NCI-H1930 (cell line): ENCODE data around the gene ILKAP.

ENCODE experiments used
- DNase-seq, 2 experiments: peaks; one replicate each; lab custom pipeline; 2025; lab: John Stamatoyannopoulos, UW

The ILKAP gene

DNA sequence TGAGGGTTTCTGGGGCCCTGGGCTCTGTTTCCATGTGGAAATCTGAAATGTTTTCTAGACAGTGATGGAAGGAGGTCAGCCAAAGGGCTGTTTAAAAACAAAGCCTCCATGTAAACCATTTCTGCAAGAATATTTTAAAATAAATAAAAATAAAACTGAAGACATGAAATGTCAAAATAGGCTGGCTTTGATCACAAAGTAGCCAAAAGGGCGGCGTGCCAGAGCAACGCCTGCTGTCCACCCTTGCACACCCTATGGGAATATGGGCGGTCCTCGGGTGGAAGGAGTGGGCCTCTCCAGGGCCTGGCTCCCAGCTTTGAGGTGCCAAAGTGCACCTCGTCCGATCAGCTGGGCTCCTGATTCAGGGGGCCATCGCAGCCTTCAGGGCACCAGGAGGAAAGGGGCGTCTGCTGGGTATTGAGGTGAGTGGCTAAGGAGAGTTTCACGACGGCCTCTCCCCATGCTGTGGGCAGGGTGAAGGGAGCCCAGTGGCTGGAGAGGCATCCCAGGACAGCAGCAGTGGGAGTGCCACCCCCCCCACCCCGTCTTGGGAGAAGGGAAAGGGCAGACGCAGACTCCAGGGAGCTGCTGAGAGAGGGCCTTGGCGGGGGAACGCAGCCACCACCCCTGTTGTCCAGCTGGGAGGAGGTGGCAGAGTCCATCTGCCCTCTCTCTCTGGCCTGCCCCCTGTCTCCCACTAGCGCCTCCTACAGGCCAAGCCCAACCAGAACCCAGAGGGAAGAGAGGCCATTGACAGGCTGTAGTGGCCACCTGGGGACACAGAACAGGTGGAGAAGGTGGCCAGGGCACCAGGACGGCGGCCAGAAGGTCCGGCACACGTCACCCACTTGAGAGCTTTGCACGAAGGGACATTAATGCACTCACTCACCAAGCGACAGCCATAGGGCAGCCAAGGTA lies 50.5 kb downstream of the ILKAP start:
- no peak for DNase-seq

DNA sequence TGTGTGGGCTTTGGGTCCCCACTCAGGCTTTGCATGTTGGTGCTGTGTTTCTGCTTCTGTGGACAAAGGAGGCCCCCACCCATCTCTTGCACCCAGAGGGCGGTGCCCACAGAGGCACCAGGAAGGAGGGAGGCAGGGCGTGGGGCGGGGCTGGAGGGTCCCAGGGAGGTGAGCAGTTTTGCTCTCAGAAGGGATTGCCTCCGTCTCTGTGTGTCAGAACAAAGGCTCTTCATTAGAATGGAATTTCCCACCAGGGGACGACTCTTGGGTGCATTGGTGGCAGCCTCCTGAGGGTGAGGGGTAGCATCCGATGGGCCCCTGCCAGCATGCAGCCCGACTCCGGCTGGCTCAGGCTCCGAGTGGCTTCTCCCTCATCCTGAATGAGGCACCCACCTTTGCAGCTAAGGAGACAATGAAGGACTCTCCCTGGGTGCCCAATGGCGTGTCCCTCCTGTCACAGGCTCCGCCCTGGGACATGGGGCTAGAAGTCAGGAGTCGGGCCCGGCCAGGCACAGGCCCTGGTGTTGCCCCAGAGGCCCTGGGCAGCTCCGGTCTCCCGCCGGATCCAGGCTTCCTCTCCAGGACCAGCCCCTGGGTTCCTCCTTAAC lies 51.8 kb downstream of the ILKAP start:
- DNase-seq, result no peak

DNA sequence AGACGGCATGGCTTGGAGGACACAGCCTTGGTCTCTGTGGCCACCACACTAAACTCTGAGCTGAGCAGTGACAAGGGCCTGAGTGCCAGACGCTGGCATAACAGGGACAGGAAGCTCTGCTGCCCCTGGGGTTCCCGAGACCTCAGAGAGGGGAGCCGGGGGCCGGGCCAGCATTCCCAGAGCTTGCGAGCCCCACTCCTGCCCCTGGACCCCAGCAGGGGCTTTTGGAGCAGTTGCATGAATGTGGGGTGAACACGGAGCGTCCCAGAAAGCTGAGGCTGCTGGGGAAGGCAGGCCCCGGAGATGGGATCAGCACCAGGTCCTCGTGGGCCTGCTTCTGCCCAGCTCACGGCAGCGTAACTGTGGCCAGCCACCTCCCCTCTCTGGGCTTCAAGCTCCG lies 52.3 kb downstream of the ILKAP start:
- no peak for DNase-seq

DNA sequence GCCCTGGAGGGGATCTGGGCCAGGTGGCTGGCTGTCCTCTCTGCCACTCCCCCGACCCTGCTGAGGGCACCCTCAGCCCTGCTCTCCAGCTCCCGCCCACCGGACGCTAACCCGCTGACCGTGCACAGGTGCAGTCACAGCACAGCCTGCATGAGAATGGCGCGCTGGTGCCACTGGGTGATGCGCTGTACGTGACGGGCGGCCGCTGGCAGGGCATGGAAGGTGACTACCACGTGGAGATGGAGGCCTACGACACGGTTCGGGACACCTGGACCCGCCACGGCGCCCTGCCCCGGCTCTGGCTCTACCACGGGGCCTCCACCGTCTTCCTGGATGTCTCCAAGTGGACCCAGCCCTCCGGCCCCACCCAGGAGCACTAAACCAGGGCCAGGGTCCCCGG lies 52.8 kb downstream of the ILKAP start:
- DNase-seq, result no peak

DNA sequence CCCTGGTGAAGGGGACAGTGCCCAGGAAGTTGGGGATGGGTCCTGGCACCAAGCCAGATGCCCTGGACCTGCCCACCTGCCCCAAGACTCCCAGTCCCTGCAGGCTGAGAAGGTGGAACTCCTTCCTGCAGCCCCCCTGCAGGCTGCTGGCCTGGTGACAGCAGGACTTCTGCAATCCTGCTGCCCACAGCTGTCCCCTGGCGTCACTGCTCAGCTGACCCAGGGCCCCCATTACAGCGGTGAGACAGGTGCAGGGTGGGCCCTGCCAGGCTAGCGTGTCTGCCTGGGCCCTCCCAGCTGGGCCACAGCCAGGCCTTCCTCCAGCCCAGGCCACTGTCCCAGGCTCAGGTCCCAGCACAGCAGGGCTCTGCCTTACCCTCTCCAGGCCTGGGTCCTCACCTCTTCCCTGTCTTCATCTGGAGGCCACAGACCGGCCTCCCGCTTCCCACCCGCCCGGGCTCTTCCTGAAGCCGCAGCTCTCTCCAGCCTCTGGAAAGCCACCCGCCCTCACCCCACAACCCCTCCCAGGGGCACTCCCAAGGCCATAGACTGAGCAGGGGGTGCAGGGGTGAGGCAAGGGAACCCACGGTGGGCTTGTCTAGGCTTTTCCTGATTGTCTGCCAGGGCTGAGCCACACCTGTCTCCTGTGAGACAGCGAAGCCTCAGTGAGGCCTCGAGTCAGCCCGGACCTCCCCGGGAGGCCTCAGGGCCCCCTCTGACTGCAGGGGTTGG lies 53.5 kb downstream of the ILKAP start:
- no peak for DNase-seq

DNA sequence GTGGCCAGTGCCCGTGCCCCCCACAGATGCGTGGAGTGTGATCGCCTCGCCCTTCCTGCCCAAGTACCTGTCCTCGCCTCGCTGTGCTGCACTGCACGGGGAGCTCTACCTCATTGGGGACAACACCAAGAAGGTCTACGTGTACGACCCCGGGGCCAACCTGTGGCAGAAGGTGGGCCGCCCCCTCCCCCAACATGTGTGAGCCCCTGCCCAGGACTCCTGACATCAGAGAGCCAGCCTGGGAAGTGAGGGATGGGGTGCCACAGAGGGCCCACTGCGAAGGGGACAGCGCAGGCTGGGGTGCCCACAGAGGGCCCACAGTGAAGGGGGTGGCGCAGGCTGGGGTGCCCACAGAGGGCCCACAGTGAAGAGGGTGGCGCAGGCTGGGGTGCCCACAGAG lies 54.5 kb downstream of the ILKAP start:
- no peak for DNase-seq

DNA sequence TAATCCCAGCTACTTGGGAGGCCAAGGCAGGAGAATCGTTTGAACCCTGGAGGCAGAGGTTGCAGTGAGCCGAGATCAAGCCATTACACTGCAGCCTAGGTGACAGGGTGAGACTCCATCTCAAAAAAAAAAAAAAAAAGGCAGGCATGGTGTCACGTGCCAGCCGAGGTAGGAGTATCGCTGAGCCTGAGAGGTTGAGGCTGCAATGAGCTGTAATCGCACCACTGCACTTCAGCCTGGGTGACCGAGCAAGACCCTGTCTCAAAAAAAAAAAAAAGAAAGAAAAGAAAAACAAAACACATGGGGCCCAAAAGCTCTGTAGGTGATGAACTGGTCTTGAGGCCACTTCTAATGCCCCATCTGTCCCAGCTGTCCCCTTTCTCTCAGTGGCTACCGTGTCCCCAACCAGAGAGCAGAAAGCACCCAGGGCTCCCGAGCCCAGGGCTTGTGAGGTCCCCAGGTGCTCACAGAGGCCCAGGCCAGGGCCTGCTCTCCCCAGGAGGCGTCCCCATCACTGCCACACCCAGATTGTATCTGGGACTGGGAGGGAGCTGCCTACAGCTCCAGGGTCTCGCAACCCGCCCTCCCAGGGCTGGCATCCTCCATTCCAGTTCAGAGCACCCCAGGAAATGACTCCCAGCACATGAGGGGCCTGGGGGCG lies 56.5 kb downstream of the ILKAP start:
- no peak for DNase-seq

DNA sequence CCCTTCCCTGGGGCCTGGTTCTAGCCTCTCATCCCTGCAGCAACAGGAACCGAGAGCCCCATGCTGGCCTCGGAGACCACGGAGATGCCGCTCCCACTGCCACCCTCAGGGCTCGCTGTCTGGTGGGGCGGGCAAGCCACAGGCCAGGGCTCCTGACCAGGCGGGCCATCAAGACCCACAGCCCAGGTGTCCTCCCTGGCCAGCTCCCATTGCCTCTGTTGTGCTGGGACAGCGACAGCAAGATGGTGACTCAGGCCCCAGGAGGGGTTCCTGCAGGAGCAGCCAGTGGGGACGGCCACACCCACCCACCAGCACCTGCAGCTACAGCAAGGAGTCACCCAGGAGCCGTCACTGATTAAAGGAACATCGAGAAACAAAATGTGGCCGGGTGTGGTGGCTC lies 57.6 kb downstream of the ILKAP start:
- DNase-seq, result no peak

DNA sequence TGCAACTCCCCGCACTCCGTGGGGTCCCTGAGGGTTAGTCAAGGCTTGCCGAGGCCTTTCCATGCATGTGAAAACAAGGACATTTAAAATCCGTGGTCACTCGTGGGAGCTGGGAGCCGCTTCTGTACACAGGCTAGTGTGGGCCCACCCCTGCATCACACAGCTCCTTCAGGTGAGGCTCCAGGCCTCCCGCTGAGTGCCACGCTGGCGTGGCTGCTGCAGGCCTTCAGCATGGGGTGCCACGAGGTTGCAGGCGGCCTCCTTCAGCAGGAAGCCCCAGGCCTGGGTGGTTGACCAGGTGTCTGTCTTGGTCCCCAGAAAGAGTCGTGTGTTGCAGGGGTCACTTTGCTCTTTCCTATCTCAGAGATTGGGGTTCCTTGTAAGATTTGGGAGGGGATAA lies 58.4 kb downstream of the ILKAP start:
- DNase-seq, result no peak

DNA sequence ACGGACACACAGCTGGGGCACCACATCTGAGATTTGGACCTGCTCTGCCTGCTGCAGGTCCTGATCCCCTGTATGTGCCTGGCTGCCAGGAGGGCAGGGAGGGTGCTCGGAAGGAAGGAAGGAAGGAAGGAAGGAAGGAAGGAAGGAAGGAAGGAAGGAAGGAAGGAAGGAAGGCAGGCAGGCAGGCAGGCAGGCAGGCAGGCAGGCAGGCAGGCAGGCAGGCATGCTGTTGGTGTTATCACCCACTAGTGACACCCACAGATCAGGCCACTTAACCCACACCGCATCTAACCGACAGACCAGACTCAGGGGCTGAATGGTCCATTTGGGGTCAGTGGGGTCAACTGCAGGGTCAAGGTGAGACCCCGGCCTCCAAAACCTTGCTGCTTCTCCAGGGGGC lies 59.2 kb downstream of the ILKAP start:
- DNase-seq, result no peak

DNA sequence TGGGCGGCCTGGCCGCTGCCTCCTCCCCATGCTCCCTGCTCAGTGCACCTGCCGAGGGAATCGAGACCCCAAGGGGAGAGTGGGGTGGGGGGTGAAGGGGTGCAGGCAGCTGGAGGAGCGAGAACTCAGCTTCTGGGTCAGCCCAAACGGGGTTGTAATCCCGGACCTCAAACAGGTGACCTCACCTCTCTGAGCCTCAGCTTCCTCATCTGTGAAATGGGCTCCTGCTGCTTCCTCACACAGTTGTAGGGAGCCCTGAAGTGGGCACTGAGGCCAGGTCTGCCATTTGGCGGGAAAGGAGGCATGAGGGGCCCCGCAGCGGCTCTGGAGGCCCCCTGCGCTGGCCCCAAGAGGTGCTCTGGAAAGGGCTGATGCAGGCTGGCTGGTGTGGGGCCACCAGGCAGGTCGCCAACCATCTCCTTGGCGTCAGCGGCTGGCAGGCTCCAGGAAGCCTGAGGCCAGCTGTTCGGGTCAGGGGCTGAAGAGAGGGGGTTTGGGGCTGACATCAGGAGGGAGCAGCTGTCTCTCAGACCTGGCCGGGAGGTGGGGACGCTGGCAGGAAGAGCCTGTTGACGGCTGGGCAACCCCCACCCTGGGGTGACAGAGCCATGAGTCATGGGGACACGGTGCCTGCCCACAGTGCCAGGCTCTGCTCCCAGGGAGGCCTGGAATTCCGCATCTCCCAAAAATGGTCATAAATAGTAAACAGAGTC lies 60.1 kb downstream of the ILKAP start:
- no peak for DNase-seq

DNA sequence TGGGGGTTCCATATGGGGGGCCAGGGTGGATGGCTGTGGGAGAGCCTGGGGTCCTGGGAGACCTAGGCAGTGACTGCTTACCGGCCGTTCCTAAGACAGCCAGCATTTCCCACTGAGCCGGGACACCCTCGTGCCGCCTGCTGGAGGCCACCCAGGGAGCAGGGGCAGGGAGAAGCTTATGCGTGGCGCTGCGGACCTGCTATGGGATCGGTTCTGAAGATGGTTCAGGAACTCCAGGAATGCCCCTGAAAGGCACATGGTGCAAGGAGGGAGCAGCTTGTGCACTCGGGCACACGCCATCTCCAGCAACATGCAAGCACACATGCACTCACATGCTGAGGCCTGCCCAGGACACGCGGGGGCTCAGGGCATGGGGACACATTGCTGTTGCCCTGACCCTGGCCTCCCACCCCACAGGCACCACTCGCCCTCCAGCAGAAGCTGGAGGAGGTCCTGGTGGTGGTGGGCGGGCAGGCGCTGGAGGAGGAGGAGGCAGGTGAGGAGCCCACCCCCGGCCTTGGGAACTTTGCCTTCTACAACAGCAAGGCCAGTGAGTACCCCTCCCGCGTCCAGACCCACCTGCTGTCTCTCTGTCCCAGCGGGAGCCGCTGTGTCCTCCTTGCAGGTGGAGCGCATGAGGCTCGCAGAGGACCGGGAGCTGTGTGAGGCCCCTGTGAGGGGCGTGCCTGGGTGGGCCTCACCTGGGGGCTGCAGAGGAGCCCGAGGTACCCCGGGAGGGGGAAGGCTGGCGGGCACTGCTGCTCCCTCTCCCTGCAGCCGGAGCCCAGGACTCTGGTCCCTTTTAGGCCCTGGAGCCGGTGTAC lies 60.9 kb downstream of the ILKAP start:
- no peak for DNase-seq

DNA sequence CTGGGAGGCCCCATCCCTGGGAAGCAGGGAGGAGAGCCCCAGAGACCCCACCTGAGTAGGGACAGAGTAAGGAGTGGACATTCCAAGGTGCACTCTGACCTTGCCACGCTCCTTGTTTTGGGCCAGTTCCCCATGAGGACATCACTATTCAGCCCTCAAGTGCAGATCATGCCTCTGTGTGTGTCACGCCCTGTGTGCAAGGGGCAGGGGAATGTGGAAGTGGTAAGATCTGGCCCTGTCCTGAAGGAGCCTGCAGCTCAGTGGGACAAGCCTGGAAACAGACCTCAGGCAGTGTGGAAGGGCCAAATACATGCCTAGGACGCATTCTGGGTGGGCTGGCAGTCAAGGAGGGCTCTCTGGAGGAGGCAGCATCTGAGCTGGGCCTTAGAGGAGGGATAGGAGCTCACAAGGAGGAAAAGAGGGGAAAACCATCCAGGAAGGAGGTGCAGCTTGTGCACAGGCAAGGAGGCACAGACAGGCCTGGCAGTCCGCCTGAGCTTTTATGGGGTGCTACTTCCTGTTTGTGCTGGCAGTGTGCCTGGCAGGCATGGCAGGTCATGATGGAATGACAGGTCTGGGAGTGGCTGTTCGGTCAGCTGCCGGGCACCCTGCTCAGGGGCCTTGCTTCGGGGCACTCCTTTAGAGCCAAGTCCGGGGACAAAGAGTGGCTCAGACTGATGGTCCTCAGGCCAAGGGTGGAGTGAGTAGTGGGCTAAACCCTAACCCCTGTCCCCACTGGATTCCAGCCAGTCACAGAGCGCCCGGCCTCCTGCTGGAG lies 61.8 kb downstream of the ILKAP start:
- DNase-seq, result no peak

DNA sequence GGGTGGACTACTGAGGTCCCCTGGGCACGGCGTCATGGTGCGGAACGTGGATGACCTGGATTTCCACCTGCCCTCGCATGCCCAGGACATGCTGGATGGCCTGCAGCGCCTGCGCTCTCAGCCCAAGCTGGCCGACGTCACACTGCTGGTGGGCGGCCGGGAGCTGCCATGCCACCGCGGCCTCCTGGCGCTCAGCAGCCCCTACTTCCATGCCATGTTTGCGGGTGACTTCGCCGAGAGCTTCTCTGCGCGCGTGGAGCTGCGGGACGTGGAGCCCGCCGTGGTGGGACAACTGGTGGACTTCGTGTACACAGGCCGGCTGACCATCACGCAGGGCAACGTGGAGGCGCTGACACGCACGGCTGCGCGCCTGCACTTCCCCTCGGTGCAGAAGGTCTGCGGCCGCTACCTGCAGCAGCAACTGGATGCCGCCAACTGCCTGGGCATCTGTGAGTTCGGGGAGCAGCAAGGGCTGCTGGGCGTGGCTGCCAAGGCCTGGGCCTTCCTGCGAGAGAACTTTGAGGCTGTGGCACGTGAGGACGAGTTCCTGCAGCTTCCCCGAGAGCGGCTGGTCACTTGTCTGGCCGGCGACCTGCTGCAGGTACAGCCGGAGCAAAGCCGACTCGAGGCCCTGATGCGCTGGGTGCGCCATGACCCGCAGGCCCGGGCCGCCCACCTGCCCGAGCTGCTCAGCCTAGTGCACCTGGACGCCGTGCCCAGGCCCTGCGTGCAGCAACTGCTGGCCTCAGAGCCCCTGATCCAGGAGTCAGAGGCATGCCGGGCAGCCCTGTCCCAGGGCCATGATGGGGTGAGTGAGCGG lies 62.6 kb downstream of the ILKAP start:
- DNase-seq, result no peak

DNA sequence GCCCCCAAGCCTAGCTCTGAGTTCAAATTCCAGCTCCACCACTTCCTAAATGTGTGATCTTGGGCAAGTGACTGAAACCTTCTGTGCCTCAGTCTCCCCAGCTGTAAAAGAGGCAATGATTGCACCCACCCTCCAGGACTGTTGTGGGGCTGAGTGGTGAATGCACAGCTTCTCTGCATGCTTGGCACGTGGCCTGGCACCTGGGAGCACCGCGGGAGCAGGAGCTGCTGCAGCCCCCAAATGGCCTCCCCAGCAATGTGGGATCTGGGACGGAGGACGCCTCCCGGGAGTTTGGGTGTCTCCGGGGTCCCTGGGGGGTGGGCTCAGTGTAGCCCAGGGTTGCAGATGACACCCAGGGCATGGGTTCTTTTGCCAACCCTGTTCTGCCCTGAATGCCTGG lies 63.5 kb downstream of the ILKAP start:
- DNase-seq, result no peak

DNA sequence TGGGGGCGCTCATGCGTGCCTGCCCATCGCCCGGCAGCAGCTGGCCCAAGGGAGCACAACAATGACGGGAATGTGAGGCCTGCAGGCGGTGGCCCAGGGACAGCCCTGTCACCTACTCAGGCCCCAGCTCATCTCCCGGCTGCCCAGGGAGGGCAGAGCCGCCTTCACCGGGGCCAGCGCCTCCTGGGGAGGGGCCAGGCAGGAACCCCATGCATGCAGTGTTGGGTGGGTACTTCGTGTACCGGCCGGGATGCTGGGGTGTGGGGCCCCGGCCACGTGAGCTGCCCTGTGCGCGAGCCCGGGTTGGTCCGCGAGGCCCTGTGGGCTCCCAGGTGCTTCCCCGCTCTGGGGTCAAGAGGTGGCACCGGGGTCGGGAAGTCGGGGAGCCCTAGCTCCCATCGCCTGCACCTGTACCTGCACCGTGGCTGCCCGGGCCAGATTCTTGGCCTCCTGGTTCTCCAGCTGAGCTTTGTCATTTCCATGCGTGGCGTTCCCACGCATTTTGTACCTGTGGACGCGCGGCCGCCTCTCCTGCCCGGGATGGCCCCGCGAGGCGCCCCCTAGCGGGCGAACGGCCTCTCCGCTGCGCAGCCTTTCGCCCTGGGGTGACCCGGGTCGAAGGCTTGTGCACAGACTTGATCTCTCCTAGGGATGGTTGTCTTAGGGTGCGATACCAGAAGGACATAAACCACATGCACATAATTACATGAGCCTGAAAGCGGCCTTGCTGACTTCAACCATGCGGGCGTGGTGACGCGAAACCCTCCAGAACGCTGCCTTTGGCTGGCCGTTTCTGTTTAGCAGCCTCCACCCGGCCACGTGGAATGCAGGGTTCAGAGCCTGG lies 64.1 kb downstream of the ILKAP start:
- DNase-seq, result no peak

DNA sequence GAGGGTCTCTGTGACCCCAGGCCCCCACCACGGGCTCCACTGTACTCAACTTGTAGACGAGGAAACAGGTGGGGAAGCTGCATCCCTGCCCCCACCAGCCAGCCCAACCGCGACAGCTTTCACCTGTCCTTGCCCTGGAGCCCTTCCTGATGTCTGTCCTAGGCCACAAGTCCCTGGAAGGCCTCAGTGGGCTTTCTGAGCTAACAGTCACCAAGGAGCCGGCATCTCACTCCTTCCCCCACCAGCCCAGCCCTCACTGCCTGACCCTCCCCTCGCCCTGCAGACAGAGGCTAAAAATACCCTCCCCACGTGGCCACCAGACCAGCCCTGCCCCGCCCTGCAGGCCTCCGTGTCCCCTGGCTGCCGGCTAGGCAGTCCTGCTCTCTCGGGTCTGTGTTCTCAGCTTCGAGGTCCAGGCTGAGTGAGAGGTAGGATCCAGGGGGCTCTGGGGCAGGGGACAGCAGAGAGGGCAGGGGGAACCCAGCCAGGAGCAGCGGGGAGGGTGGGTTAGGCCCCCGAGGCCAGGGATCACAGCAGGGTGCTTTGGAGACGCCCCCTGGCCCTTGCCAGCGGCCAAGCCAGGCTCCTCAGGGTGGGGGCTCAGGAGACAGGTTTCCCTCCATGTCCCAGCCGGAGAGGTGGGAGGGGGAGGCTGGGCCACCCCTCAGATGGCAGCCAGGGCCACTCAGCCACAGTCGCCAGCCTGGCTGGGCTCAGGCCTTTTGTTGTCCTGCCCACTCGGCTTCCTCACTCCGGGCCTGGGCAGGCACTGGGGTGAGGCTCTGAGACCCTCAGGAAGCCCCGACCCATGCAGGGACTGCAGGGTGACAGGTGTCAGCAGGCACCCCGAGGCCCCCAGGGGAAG lies 64.9 kb downstream of the ILKAP start, which contains the start of gene KLHL30:
Gene KLHL30 (plus strand): TSS at position 338 of the 865 bp plus-strand sequence. CDS start 2,087 bp downstream, outside the sequence.
- no peak for DNase-seq
